Activated gamma-delta T cell treated with anti-CD3 and anti-CD28 coated beads, Interleukin-2, amount 50 U/mL, for 16 hours (primary cell): ENCODE results near the gene KHNYN.
A peak's percentile ranks its signal among the peaks of the same experiment; 100 is the strongest.

Experiments used
- DNase-seq: peaks from one replicate; pipeline ENCODE4 v3.0.0-alpha.2; 2020; ENCODE audit warnings: low read depth

KHNYN gene

DNA sequence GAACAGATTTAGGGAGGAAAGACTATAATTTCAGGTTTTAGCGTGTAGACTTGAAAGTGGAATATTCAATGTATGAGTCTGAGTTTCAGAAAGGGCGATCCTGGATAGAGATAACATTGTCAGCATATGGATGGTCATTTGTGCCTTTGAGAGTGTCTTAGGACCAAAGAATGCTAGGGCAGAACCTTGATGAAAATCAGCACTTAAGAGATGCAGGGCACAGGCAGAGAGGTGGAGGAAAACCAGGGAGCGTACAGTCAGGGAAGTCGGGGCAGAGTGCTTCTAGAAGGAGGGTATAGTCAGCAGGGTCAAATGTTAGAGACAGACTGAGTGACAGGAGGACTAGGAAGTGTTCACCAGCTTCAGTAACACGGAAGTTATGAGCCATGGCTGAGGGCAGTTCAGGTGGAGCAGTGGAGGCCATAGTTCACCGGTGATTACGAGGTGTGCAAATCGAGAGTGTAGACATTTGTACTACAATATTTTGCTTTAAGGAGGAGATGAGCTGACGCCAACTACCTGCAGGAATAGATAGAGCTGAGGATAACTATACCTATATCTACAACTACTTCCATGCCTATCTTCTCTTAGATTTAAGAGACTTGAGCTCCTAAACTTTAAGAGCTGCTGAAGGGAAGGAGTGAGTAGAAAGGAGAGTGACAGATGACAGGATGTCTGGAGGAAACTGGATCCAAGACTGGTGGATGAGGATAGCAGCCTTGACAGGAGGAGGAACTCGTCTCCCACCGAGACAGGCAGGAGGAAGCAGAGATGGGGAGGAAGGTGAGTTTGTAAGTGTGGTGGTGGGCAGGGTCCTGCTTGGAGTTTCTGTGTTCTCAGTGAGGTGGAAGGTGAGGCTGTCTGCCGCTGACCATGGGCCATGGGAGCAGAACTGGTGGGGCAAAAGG is 6.8 kb upstream of the KHNYN start:
- DNase-seq: no peak

DNA sequence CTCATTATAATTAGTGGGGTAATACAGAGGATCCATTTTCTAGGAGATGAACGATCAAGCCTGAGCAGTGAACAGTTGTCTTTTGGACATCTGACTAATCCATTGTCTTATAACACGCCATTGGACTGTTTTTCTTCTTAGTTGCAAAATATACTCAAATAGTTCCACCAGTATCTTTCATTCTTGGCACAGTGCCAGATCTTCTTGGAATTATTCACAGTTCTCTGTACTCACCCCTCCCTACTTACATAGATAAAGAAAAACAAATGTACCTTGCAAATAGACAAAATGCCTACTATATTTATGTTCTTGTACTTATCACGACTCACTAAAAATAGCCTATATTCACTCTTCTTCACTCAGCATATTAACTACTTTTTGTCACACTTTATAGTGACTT is 4.0 kb upstream of the KHNYN start:
- no peak for DNase-seq

DNA sequence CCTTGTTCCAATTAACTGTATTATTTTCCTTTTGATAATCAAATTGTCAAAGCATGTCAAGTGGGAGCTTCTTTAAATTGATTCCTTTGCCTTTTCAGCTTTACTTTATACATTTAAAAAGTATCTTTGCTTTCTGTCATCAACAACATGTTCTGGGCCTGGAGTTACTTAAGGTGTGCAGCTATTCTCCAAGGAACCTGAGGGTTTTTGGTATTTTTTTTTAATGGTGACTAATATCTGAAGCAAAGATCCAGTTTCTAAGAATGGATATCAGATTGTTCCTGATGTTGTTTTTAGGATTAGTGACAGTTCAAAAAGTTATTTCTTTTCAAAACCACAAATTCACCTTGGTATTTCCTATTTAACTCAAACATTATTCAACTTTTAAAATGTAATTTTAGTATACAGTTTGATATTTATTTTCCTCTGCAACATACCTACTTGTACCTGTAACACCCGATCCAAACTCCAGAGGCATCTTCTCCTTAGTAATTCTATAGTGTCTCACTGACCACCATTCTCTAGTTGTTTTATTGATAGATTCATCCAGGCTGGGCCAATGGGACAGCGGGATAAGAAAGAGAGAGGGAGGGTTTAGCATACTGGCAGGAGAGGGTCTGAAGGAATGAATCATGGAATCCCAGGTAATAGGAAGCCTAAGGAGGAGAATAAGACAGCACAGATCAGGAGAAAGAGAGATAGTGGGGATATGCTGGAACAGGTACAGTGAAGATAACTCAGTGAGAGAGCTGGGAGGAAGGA is 3.4 kb upstream of the KHNYN start:
- DNase-seq: no peak

DNA sequence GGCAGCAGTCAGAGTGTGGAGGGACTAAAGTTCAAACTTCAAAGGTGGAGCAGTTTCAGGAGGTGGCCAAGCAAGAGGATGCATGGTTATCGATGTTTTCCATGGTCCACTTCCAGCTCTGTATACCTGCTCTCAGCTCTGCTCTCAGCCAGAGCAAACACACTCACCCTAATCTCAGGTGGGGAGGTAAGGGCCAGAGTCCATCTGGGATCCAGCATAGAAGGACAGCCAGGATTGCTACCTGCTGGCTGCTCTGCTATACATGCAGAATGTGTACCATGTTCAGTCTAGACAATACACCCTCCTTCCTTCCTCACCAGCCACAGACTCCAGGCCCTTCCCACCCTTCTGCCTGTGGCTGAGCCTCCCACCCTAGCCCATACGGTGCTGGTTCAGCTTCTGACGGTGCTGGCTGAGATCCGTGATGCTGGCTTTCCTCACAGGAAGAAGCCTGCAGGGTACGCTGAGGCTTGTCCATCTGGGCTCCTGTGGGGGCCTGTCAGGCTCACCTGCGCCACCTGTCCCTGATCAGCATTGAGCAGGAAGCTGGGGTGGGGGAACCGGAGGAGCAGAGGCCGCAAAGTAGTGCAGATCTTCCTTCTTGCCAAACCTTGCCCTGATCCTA is 2.7 kb upstream of the KHNYN start:
- DNase-seq: no peak

GRCh38 chr14:24427537-24428508 is 1.9 kb upstream of the KHNYN start:
- DNase-seq: no peak

DNA sequence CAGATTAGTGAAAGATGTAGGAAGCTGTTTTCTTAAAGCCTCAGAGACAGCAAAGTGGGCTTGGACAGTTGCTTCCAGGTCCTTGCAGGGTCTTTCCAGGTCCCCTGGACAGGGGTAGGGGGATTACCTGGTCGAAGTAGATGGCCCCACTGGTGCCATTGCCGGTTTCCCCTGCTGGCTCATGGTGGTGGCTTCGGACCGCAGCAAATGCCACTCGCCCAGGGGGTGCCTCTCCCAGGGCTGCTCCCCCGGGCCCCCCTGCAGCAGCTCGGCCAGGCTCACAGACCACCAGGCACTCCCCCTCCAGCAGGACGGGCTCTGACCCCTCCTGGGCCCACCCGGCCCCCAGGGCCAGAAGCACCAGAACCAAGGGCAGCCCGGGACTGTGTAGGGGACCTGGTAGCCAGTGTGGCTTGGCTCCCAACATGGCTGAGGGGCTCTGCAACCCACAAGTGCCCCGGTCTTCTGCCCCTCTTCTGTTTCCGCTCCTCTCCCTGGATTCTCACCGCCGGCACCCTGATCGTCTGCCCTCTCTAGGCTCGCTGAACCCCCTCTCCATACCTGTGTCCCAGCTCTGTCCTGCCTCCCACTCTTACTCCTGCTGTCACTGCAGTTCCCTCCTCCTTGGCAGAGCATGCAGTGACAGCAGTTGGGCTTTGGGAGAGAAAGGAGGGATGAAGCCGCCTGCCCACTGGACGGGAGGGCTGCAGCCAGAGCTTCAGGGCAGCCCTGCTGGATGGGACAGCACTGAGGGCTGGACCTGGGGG is 943 bp upstream of the KHNYN start:
- DNase-seq: no peak

DNA sequence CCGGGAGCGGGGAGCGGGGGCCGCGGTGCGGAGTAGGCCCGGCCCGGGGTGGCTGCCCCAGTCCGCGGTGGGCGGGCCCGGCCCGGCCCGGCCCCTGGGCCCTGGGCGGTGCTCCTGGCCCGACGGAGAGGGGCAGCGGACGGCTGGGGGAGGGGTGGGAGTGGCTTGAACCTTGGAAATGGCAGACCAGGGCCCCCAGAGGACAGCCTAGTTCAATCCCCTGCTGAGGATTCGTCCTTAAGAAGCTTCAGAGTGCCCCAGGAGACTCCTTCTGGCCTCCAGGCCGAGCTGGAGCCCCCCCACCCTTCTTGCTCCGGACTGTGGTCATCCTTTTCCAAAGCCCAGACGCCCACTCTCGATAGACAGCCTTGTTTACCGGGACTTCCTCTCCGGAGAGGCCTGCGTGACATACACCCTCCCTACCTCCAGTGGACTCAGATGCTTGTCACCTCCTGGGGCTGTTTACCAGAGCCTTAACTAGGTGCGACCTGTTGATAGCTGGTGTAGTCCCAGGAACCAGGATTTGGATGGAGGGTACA is 458 bp downstream of the KHNYN start:
- DNase-seq: peak; percentile 38

DNA sequence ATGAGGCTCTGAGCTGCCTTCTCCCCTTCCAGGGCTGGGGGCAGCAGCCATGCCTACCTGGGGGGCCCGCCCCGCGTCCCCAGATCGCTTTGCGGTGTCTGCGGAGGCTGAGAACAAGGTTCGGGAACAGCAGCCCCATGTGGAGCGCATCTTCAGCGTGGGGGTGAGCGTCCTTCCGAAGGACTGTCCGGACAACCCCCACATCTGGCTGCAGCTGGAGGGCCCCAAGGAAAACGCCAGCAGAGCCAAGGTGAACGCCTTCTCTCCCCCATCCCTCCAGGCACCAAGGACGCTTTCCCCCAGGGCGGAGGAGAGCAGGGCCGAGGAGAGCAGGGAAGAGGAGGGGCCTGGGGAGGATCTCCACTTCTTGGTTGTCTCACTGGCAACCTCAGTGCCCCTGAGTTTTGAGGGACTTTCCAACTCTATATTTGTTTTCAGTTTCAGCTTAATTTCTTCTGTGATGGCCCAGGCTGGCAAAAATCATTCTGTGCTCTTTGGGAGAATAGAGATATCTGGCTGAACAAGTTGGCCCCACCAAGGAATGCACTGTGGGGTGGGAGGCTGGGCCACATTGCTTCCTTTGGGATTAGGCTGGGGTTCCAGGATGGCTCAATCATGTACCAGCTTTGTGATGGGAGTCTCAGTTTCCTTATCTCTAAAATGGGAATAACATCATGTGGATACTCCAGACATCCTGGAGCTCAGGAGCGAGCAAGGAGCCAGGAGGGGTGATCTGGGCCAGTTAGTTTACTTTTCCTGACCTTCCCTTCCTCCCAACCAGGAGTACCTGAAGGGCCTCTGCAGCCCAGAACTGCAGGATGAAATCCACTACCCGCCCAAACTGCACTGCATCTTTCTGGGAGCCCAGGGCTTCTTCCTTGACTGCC is 1.2 kb downstream of the KHNYN start:
- DNase-seq: peak; percentile 45

DNA sequence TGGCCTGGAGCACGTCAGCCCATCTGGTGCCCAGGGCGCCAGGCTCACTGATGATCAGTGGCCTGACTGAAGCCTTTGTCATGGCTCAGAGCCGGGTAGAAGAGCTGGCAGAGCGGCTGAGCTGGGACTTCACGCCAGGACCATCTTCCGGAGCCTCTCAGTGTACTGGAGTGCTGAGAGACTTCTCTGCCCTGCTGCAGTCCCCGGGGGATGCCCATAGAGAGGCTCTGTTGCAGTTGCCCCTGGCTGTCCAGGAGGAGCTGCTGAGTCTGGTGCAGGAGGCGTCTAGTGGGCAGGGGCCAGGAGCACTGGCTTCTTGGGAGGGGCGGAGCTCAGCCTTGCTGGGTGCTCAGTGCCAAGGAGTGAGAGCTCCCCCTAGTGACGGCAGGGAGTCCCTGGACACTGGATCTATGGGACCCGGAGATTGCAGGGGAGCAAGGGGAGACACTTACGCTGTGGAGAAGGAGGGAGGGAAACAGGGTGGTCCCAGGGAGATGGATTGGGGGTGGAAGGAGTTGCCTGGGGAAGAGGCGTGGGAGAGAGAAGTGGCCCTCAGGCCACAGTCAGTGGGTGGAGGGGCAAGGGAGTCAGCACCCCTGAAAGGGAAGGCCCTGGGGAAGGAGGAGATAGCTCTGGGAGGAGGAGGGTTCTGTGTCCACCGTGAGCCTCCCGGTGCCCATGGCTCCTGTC is 2.0 kb downstream of the KHNYN start:
- DNase-seq: peak; percentile 85

DNA sequence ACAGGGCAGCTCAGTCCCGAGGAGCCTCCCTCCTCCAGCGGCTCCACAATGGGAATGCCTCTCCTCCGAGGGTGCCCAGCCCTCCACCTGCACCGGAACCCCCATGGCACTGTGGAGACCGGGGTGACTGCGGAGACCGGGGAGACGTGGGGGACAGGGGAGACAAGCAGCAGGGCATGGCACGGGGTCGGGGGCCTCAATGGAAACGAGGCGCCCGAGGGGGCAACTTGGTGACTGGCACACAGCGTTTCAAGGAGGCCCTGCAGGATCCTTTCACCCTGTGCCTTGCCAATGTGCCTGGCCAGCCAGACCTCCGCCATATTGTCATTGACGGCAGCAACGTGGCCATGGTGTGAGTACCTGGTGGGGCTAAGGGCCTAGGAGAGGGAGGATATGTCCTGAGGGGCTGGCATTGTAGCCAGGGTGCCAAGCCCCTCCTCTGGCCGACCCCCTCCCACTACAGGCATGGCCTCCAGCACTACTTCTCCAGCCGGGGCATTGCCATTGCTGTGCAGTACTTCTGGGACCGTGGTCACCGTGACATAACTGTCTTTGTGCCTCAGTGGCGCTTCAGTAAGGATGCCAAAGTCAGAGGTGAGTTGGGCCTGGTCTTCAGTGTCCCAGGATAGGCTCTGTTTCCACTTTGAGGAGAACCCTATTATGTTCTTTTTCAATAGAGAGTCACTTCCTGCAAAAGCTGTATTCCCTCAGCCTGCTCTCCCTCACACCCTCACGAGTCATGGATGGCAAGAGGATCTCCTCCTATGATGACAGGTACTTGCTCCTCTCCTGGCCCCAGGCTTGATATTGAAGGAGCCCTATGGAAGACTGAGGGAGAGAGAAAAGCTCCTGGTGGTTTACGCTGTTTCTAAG is 2.7 kb downstream of the KHNYN start:
- no peak for DNase-seq

- DNase-seq: no peak
Measured at GRCh38 chr14:24434036-24434435, 4.3 kb downstream of the KHNYN start.

GRCh38 chr14:24434676-24435075 is 4.9 kb downstream of the KHNYN start:
- DNase-seq: no peak

GRCh38 chr14:24435192-24435810 is 5.5 kb downstream of the KHNYN start:
- no peak for DNase-seq

- no peak for DNase-seq
Measured at GRCh38 chr14:24435998-24436354, 6.2 kb downstream of the KHNYN start.

DNA sequence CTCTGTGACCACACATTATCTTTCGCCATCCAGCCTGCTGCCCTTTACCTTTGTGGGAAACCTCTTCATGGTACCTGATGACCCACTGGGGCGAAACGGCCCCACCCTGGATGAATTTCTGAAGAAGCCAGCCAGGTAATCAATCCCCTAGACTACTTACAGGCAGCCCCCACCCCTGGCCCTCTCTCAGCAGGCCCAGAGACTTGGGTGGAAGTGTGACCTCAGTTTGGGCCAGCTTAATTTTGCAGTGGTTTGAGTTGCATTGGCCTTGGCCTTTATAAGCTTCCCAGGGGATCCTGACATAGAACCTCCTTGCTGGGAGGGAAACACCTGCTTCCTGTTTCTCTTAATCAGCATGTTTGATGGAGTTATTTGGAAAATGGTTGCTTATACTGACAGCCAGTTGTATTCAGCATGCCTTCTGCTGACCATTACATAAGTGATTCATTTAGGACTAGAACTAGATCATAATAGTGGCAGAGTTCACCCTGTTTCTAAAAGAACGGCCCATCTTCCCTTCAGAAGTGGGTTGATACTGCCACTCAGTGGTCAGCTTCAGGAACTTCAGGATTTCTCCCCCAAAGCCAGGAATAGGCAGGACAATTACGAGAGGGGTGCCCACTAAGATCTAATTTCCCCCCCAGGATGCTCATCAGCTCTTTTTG is 6.7 kb downstream of the KHNYN start:
- no peak for DNase-seq

GRCh38 chr14:24437020-24437735 is 7.4 kb downstream of the KHNYN start:
- no peak for DNase-seq
